Vagina (tissue), 2 donors: ENCODE measurements around the gene ACOX1.

Experiments used
- CTCF ChIP-seq, 3 experiments: fragments of 450-650 bp in 2 of 3; fragments of 200-600 bp in 1 of 3; sonication (generic) in 1 of 3; IDR thresholded peaks; one replicate each; pipeline ENCODE4 v1.5.1; 2017 to 2019; ENCODE audit warnings: antibody characterized with exemption in 3 of 3, mild to moderate bottlenecking in 2 of 3, moderate library complexity in 2 of 3
- POLR2A ChIP-seq, 2 donors: fragments of 450-650 bp; IDR thresholded peaks; one replicate each; pipeline ENCODE4 v1.6.1; 2017; ENCODE audit warnings: antibody characterized with exemption in 2 of 2, mild to moderate bottlenecking in 2 of 2, moderate library complexity in 2 of 2

GRCh38 chr17:75965468-75965867, 13.5 kb downstream of the ACOX1 start:
- TF ChIP-seq POLR2A (IDR thresholded peaks at IDR 0.05) (no peak), CTCF (IDR thresholded peaks at IDR 0.05) (no peak)
